ENCODE results near the gene DOCK9. TPM values are rescaled to one million over a fixed set of nuclear protein-coding genes. Genes with fewer than 3 reads are reported as not detected.

DOCK9 gene
- total RNA-seq, 1 experiment from 2014 or later, result 31.7 TPM

- Histone ChIP-seq H3K4me3 (ENCODE audit: low read length) (no peak overlapping the region), H3K4me2 (ENCODE audit: low read length) (no peak overlapping the region), H3K9me2 (replicated peaks; ENCODE audit: low read length) (no peaks in the 10 kb centered on the region), H2AFZ (ENCODE audit: low read length) (peak overlapping the region; percentile 35; the same call in 1 of the 2 replicates), H3F3A (ENCODE audit: low read length, unreplicated experiment) (no peaks in the 10 kb centered on the region), H4K20me1 (ENCODE audit: low read length) (no peaks in the 10 kb centered on the region), H3K36me3 (ENCODE audit: low read depth, low read length) (no peaks in the 10 kb centered on the region), H3K79me2 (ENCODE audit: low read length) (no peaks in the 10 kb centered on the region), H3K4me1 (ENCODE audit: insufficient read depth, low read length) (peaks cover 14% of the 10 kb centered on the region), H3K9me3 (ENCODE audit: low read length) (no peaks in the 10 kb centered on the region), H3K27ac (ENCODE audit: low read length) (peak overlapping the region; percentile 23; the same call in 1 of the 2 replicates), H3K27me3 (ENCODE audit: low read length) (no peaks in the 10 kb centered on the region), H3K9ac (ENCODE audit: low read length) (no peak overlapping the region)
- DNase-seq (peak; percentile 22), ATAC-seq (no peak)
- intact Hi-C loops (cut with micrococcal nuclease), result no loop called here
- CTCF ChIA-PET, result no interaction called here
- BruUV-seq (replicated peaks), result no TSS peak
- TF ChIP-seq EZH2 (IDR thresholded peaks at IDR 0.05; ENCODE audit: low read length, unreplicated experiment) (no peak), CTCF (conservative IDR thresholded peaks at IDR 0.05; ENCODE audit: low read depth, low read length) (no peak), EZH2phosphoT487 (IDR thresholded peaks at IDR 0.05; ENCODE audit: borderline replicate concordance, low read length) (no peak)
- POLR2A ChIA-PET (ENCODE audit: unreplicated experiment), result no interaction called here
Measured at GRCh38 chr13:98778749-98779148, 199.1 kb downstream of the DOCK9 start.

- no peaks in the 10 kb centered on the region for H3K36me3 ChIP-seq (ENCODE audit: low read depth, low read length)
- CTCF ChIA-PET, result no interaction called here
- H3K27ac ChIP-seq (ENCODE audit: low read length), result 0 out of 2 replicates have a peak overlapping the region, but pooled peaks have one; percentile 11
- no peaks in the 10 kb centered on the region for H3K9me3 ChIP-seq (ENCODE audit: low read length)
- ATAC-seq (no peak), DNase-seq (no peak)
- no peak overlapping the region for H2AFZ ChIP-seq (ENCODE audit: low read length)
- TSS peak; percentile 79 for BruUV-seq (replicated peaks)
- no peaks in the 10 kb centered on the region for H4K20me1 ChIP-seq (ENCODE audit: low read length)
- no peak overlapping the region for H3K9ac ChIP-seq (ENCODE audit: low read length)
- POLR2A ChIA-PET (ENCODE audit: unreplicated experiment), result no interaction called here
- no peaks in the 10 kb centered on the region for H3K79me2 ChIP-seq (ENCODE audit: low read length)
- no peak overlapping the region for H3K4me2 ChIP-seq (ENCODE audit: low read length)
- no peaks in the 10 kb centered on the region for H3F3A ChIP-seq (ENCODE audit: low read length, unreplicated experiment)
- H3K4me3 ChIP-seq (ENCODE audit: low read length), result no peak overlapping the region
- no peak for TF ChIP-seq CTCF (conservative IDR thresholded peaks at IDR 0.05; ENCODE audit: low read depth, low read length)
- TF ChIP-seq EZH2 (IDR thresholded peaks at IDR 0.05; ENCODE audit: low read length, unreplicated experiment), result no peak
- TF ChIP-seq EZH2phosphoT487 (IDR thresholded peaks at IDR 0.05; ENCODE audit: borderline replicate concordance, low read length), result no peak
- peaks cover 14% of the 10 kb centered on the region for H3K4me1 ChIP-seq (ENCODE audit: insufficient read depth, low read length)
- intact Hi-C loops (cut with micrococcal nuclease), result no loop called here
- no peaks in the 10 kb centered on the region for H3K27me3 ChIP-seq (ENCODE audit: low read length)
- no peaks in the 10 kb centered on the region for H3K9me2 ChIP-seq (replicated peaks; ENCODE audit: low read length)
Measured at GRCh38 chr13:98776644-98777043, 201.2 kb downstream of the DOCK9 start.

GRCh38 chr13:98775844-98776598, 201.8 kb downstream of the DOCK9 start:
- CTCF ChIA-PET, result no interaction called here
- no TSS peak for BruUV-seq (replicated peaks)

More at GRCh38 chr13:98775844-98776598, 201.8 kb downstream of the DOCK9 start:
- H4K20me1 ChIP-seq (ENCODE audit: low read length), result no peaks in the 10 kb centered on the region
- H3F3A ChIP-seq (ENCODE audit: low read length, unreplicated experiment), result no peaks in the 10 kb centered on the region
- H3K4me2 ChIP-seq (ENCODE audit: low read length), result peak overlapping the region; percentile 57
- DNase-seq (peak; percentile 90), ATAC-seq (peak; percentile 100)
- H3K4me3 ChIP-seq (ENCODE audit: low read length), result no peak overlapping the region
- no peaks in the 10 kb centered on the region for H3K27me3 ChIP-seq (ENCODE audit: low read length)
- H2AFZ ChIP-seq (ENCODE audit: low read length), result no peak overlapping the region
- H3K9ac ChIP-seq (ENCODE audit: low read length), result no peak overlapping the region
- TF ChIP-seq EZH2 (IDR thresholded peaks at IDR 0.05; ENCODE audit: low read length, unreplicated experiment) (no peak), CTCF (conservative IDR thresholded peaks at IDR 0.05; ENCODE audit: low read depth, low read length) (no peak), EZH2phosphoT487 (IDR thresholded peaks at IDR 0.05; ENCODE audit: borderline replicate concordance, low read length) (no peak)
- H3K36me3 ChIP-seq (ENCODE audit: low read depth, low read length), result no peaks in the 10 kb centered on the region
- intact Hi-C loops (cut with micrococcal nuclease), result no loop called here
- peaks cover 14% of the 10 kb centered on the region for H3K4me1 ChIP-seq (ENCODE audit: insufficient read depth, low read length)
- POLR2A ChIA-PET (ENCODE audit: unreplicated experiment), result no interaction called here
- peak overlapping the region; percentile 57 for H3K27ac ChIP-seq (ENCODE audit: low read length)
- H3K9me2 ChIP-seq (replicated peaks; ENCODE audit: low read length), result no peaks in the 10 kb centered on the region
- H3K79me2 ChIP-seq (ENCODE audit: low read length), result no peaks in the 10 kb centered on the region
- no peaks in the 10 kb centered on the region for H3K9me3 ChIP-seq (ENCODE audit: low read length)
